ENCODE measurements around the gene LARP4B. TPM values are rescaled to one million over a fixed set of nuclear protein-coding genes. Genes with fewer than 3 reads are reported as not detected.
A peak's percentile ranks its signal among the peaks of the same experiment; 100 is the strongest.

Gene LARP4B
- total and polyA plus RNA-seq, 2 of the 13 experiments (the other 11 are each of a cell fraction or from before 2014, with no cell fraction given): 19.5 to 30.2 TPM

DNA sequence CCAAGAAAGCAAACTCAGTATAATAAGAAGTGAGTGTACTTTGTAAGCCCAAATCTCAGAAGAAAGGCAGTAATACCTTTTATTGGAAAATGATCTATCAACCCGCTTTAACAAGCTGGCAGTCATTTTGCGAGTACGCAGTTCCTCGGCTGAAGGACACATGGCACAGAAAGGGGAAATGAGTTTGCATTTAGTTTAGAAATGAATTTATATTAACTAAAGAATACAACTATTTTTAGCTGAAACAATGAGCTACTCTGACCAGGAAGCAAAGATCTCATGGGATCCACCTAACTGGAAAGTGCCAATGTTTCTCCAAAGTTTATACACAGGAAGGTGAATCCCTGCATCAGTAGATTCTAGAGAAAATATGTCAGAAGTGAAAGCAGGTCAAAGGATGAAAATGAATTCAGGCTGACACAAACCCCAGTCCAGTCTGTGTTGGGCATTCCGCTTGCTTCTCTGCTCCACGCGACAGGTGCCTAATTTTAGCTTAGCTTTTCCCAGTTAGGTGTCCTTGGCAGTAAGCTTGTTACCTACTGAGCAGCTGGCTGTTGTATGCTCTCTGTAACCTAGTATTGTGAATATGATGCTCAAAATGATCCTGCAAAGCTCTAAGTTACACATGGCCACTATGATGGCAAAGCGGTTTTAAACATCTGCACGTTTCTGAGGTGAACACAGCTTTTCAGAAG, 112.8 kb downstream of the LARP4B start:
- Histone ChIP-seq H3K27me3 (ENCODE audit: control insufficient read depth in 1 of 2, insufficient read depth in 2 of 2, low read length in 2 of 2) (no peaks in the 10 kb centered on the region), H3K4me1 (ENCODE audit: insufficient read depth, low read length) (no peaks in the 10 kb centered on the region), H3K27ac (ENCODE audit: extremely low read length, insufficient read depth, low read length) (no peak overlapping the region), H4K20me1 (ENCODE audit: insufficient read depth, low read length) (no peaks in the 10 kb centered on the region), H3K9ac (ENCODE audit: insufficient read depth, low read depth, low read length) (no peak overlapping the region), H3K36me3 (replicated peaks in 1 of 2; ENCODE audit: control insufficient read depth in 1 of 2, insufficient read depth in 2 of 2, low read length in 2 of 2) (peaks cover 48 to 89% of the 10 kb centered on the region in 2 experiments), H3K79me2 (ENCODE audit: insufficient read depth, low read length) (no peaks in the 10 kb centered on the region), H2AFZ (ENCODE audit: low read length) (no peak overlapping the region), H3K4me2 (ENCODE audit: low read depth, low read length) (no peak overlapping the region), H3K4me3 (replicated peaks in 1 of 3; ENCODE audit: insufficient read depth in 1 of 3, low read depth in 2 of 3, low read length in 3 of 3) (no peak overlapping the region), H3K9me3 (ENCODE audit: low read length) (no peaks in the 10 kb centered on the region)
- intact Hi-C loops (cut with micrococcal nuclease; ENCODE audit: unreplicated experiment): no loop called here
- POLR2A ChIA-PET: interaction anchor here (1.1 kb wide), 1 partner anchor 231 kb away, joined by 3 read pairs; no protein-coding TSS in a partner anchor
- TF ChIP-seq STAT6 (CRISPR knock-in tag; IDR thresholded peaks at IDR 0.05; ENCODE audit: borderline replicate concordance): no peak
- BruUV-seq (replicated peaks): no TSS peak
- DNase-seq (ENCODE audit: low spot score): no peak
- in situ Hi-C loops (cut with HindIII; ENCODE audit: extremely low pct_ligation_motif_present, low pct_unique_long_range_greater_than_20kb): no loop called here
- WGBS (ENCODE audit: low lambda C conversion rate): 98% methylated on average over 9 of the region's 9 CpGs
- CTCF ChIA-PET (ENCODE audit: low intra/inter-chr PET ratio, low total read pairs): no interaction called here
- no peak for ATAC-seq
- no peak for FAIRE-seq

DNA sequence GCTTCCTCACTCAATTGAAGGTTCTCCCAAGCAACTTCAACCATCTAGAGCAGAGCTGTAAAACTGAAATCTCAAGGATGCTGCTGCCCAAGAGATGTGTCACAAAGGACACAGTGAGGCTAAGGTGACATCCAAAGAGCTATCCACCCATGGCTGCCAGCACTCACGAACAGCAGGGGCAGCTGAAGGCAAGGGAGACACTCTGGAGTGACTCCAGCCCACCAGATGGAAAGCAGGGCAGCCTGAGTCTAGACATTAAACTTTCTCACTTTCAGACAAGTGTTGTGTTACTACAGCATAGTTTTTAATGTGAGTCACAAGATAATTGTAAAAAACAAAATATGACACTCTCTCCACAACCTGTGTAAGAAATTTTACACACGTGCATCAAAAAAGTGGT, 113.5 kb downstream of the LARP4B start:
- Histone ChIP-seq H3K4me2 (ENCODE audit: low read depth, low read length) (no peak overlapping the region), H3K9me3 (ENCODE audit: low read length) (no peaks in the 10 kb centered on the region), H3K36me3 (replicated peaks in 1 of 2; ENCODE audit: control insufficient read depth in 1 of 2, insufficient read depth in 2 of 2, low read length in 2 of 2) (peaks cover 43 to 89% of the 10 kb centered on the region in 2 experiments), H3K4me1 (ENCODE audit: insufficient read depth, low read length) (no peaks in the 10 kb centered on the region), H3K9ac (ENCODE audit: insufficient read depth, low read depth, low read length) (no peak overlapping the region), H3K4me3 (replicated peaks in 1 of 3; ENCODE audit: insufficient read depth in 1 of 3, low read depth in 2 of 3, low read length in 3 of 3) (no peak overlapping the region), H2AFZ (ENCODE audit: low read length) (no peak overlapping the region), H4K20me1 (ENCODE audit: insufficient read depth, low read length) (no peaks in the 10 kb centered on the region), H3K27me3 (ENCODE audit: control insufficient read depth in 1 of 2, insufficient read depth in 2 of 2, low read length in 2 of 2) (no peaks in the 10 kb centered on the region), H3K27ac (ENCODE audit: extremely low read length, insufficient read depth, low read length) (no peak overlapping the region), H3K79me2 (ENCODE audit: insufficient read depth, low read length) (no peaks in the 10 kb centered on the region)
- TF ChIP-seq RBM22 (optimal IDR thresholded peaks at IDR 0.05; ENCODE audit: low read length) (peak; percentile 41), HMG20A (CRISPR knock-in tag; IDR thresholded peaks at IDR 0.05; ENCODE audit: borderline replicate concordance) (no peak)
- ChIA-PET CTCF (ENCODE audit: low intra/inter-chr PET ratio, low total read pairs) (no interaction called here), POLR2A (interaction anchor here (1.1 kb wide), 1 partner anchor 232 kb away, joined by 3 read pairs; no protein-coding TSS in a partner anchor)
- FAIRE-seq: no peak
- no peak for ATAC-seq
- DNase-seq (ENCODE audit: low spot score): no peak
- no TSS peak for BruUV-seq (replicated peaks)
- 97% methylated on average over 2 of the region's 2 CpGs for WGBS (ENCODE audit: low lambda C conversion rate)
- intact Hi-C loops (cut with micrococcal nuclease; ENCODE audit: unreplicated experiment): no loop called here
- in situ Hi-C loops (cut with HindIII; ENCODE audit: extremely low pct_ligation_motif_present, low pct_unique_long_range_greater_than_20kb): no loop called here
